ENCODE data around the gene CD37. TPM values are rescaled to one million over a fixed set of nuclear protein-coding genes. Genes with fewer than 3 reads are reported as not detected.
"Not testable (repeated sequence)": the region's sequence is repeated elsewhere in the genome, so short reads cannot be mapped to it uniquely, and the experiment has no call there.

Gene CD37
- total RNA-seq, 1 experiment from 2014 or later: not detected

GRCh38 chr19:49301866-49302252 lies 33.3 kb upstream of the CD37 start:
- Mint-ChIP-seq H3K27me3 (ENCODE audit: low read depth) (no peaks in the 10 kb centered on the region; the same call in 1 of the 2 replicates), H3K36me3 (ENCODE audit: insufficient read depth in 1 of 3, low read depth in 3 of 3) (peaks cover 0 to 5% (median 2%) of the 10 kb centered on the region in 3 experiments; a peak in 2 of 7 replicates), H3K9me3 (peaks cover 4 to 5% of the 10 kb centered on the region in 2 experiments; a peak in 1 of 5 replicates), H3K4me3 (no peak overlapping the region), H3K4me1 (peaks cover 11 to 15% of the 10 kb centered on the region in 2 experiments), H3K27ac (no peak overlapping the region)
- no peak for TF ChIP-seq CTCF (conservative IDR thresholded peaks at IDR 0.05)
- Histone ChIP-seq H3K4ac (ENCODE audit: low read depth, low read length) (no peak overlapping the region), H4K5ac (ENCODE audit: insufficient read length, low read depth, low read length) (no peak overlapping the region), H2BK5ac (ENCODE audit: insufficient read length, low read length) (no peak overlapping the region), H2AFZ (ENCODE audit: low read length) (no peak overlapping the region), H3K79me1 (ENCODE audit: insufficient read depth, low read depth, low read length, poor library complexity, severe bottlenecking) (no peaks in the 10 kb centered on the region), H3K27me3 (ENCODE audit: insufficient read depth, low read length) (no peaks in the 10 kb centered on the region), H2BK12ac (ENCODE audit: insufficient read length, low read depth, low read length) (no peak overlapping the region), H3K18ac (ENCODE audit: insufficient read length, low read depth, low read length) (no peak overlapping the region), H3K14ac (ENCODE audit: insufficient read depth, low read length) (no peak overlapping the region), H3K27ac (ENCODE audit: insufficient read length, low read depth, low read length) (no peak overlapping the region), H3K4me1 (ENCODE audit: insufficient read depth, low read length) (no peaks in the 10 kb centered on the region; the same call in 1 of the 2 replicates), H4K8ac (replicated peaks; ENCODE audit: insufficient read length, low read depth, low read length) (no peak overlapping the region), H2BK120ac (ENCODE audit: low read depth, low read length, poor library complexity, severe bottlenecking) (no peak overlapping the region), H2BK20ac (ENCODE audit: low read depth, low read length, poor library complexity, severe bottlenecking) (no peak overlapping the region), H2AK5ac (ENCODE audit: insufficient read length, low read length) (no peak overlapping the region), H3K56ac (ENCODE audit: insufficient read length, low read depth, low read length) (no peak overlapping the region), H4K20me1 (ENCODE audit: control insufficient read depth, insufficient read depth, insufficient read length) (no peaks in the 10 kb centered on the region), H3K9me3 (ENCODE audit: control insufficient read depth, low read depth, low read length) (no peaks in the 10 kb centered on the region), H3K23ac (ENCODE audit: insufficient read length, low read depth, low read length) (no peak overlapping the region), H3K4me2 (ENCODE audit: insufficient read depth, insufficient read length, low read length) (no peak overlapping the region), H4K91ac (ENCODE audit: insufficient read length, low read depth, low read length) (no peak overlapping the region), H3K9ac (ENCODE audit: extremely low read depth, insufficient read length, low read length) (no peak overlapping the region), H3K23me2 (ENCODE audit: insufficient read length, low read depth, low read length, poor library complexity, severe bottlenecking) (no peaks in the 10 kb centered on the region), H3K79me2 (ENCODE audit: insufficient read depth, low read length) (no peaks in the 10 kb centered on the region), H2BK15ac (ENCODE audit: low read depth, low read length) (no peak overlapping the region), H3T11ph (ENCODE audit: low read length) (no peak overlapping the region)
- no CpG with 5 or more reads among the region's 5 CpGs for WGBS (ENCODE audit: extremely low coverage, insufficient read length, low lambda C conversion rate)
- DNase-seq: no peak

GRCh38 chr19:49306734-49307133 lies 28.5 kb upstream of the CD37 start:
- not testable (repeated sequence) for H3K27me3 Mint-ChIP-seq (ENCODE audit: low read depth); H3K27me3 ChIP-seq (ENCODE audit: insufficient read depth, low read length); H4K91ac ChIP-seq (ENCODE audit: insufficient read length, low read depth, low read length); H4K20me1 ChIP-seq (ENCODE audit: control insufficient read depth, insufficient read depth, insufficient read length); DNase-seq; H3K23me2 ChIP-seq (ENCODE audit: insufficient read length, low read depth, low read length, poor library complexity, severe bottlenecking); H4K8ac ChIP-seq (replicated peaks; ENCODE audit: insufficient read length, low read depth, low read length); H2BK5ac ChIP-seq (ENCODE audit: insufficient read length, low read length); H2BK20ac ChIP-seq (ENCODE audit: low read depth, low read length, poor library complexity, severe bottlenecking); H3K23ac ChIP-seq (ENCODE audit: insufficient read length, low read depth, low read length); H3K9me3 ChIP-seq (ENCODE audit: control insufficient read depth, low read depth, low read length); H3K27ac Mint-ChIP-seq; H3K4me1 ChIP-seq (ENCODE audit: insufficient read depth, low read length); H3K79me2 ChIP-seq (ENCODE audit: insufficient read depth, low read length); H3T11ph ChIP-seq (ENCODE audit: low read length); H2AFZ ChIP-seq (ENCODE audit: low read length); H2AK5ac ChIP-seq (ENCODE audit: insufficient read length, low read length); H3K9me3 Mint-ChIP-seq; H3K9ac ChIP-seq (ENCODE audit: extremely low read depth, insufficient read length, low read length); H3K79me1 ChIP-seq (ENCODE audit: insufficient read depth, low read depth, low read length, poor library complexity, severe bottlenecking); H4K5ac ChIP-seq (ENCODE audit: insufficient read length, low read depth, low read length); H3K14ac ChIP-seq (ENCODE audit: insufficient read depth, low read length); H2BK120ac ChIP-seq (ENCODE audit: low read depth, low read length, poor library complexity, severe bottlenecking); H2BK12ac ChIP-seq (ENCODE audit: insufficient read length, low read depth, low read length); H2BK15ac ChIP-seq (ENCODE audit: low read depth, low read length); H3K27ac ChIP-seq (ENCODE audit: insufficient read length, low read depth, low read length); H3K4ac ChIP-seq (ENCODE audit: low read depth, low read length); H3K4me2 ChIP-seq (ENCODE audit: insufficient read depth, insufficient read length, low read length); H3K18ac ChIP-seq (ENCODE audit: insufficient read length, low read depth, low read length); H3K56ac ChIP-seq (ENCODE audit: insufficient read length, low read depth, low read length); H3K4me3 Mint-ChIP-seq
- H3K36me3 Mint-ChIP-seq (ENCODE audit: insufficient read depth in 1 of 3, low read depth in 3 of 3): peaks cover 2 to 24% (median 18%) of the 10 kb centered on the region in 3 experiments; a peak in 5 of 7 replicates
- peaks cover 7 to 11% of the 10 kb centered on the region in 2 experiments for H3K4me1 Mint-ChIP-seq
- no CpG with 5 or more reads among the region's 7 CpGs for WGBS (ENCODE audit: extremely low coverage, insufficient read length, low lambda C conversion rate)

All from H9 (cell line).